ENCODE data around the gene CDH4. TPM values are rescaled to one million over a fixed set of nuclear protein-coding genes. Genes with fewer than 3 reads are reported as not detected.

The CDH4 gene
- total and polyA plus RNA-seq, 9 of the 15 experiments (the other 6 are each of a cell fraction or from before 2014, with no cell fraction given) = 0.04 TPM; not detected in 8

DNA sequence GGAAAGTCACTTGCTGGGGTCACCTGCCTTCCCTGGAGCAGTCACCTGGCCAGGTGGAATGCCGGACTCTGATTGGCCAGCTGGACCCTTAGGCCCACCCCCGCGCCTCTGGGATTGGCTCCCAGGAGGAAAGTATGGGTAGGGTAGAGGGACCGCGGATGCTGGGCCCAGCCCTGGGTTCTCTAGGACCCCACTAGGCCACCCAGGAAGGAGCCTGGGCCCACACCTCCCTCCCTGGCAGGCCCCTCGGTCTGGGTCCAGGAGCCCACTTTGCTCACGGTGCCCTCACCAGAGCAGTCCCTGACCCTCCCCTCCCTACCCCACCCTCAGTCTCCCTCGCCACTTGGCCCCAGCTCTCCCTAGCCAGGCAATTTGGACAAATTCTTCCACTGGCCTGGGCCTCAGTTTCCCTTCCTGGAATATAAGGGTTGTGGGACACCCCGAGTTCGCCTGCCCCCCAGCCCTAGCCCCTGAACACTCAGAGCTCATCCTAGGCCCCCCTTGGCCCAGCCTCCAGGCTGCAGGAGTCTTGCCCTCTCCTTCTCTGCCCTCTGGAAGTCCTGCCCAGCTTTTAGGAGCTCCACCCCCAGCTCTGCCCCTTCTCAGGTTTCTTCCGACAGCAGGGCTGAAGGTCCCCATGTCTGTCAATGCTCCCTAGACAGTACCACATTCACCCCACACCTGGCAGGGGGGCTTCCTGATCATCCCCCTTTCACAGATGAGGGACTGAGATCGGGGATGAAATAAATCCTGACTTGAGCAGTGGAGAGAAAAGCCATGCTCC lies 514.0 kb downstream of the CDH4 start:
- ChIA-PET CTCF (ENCODE audit: low intra/inter-chr PET ratio) (no interaction called here), POLR2A (no interaction called here)
- Histone ChIP-seq H3K9me1 (ENCODE audit: control insufficient read depth, insufficient read depth, low read length) (no peaks in the 10 kb centered on the region), H3K4me3 (no peak overlapping the region), H3K4me2 (ENCODE audit: insufficient read depth, low read length) (no peak overlapping the region), H3K9me3 (replicated peaks; ENCODE audit: control insufficient read depth, insufficient read depth, low read depth, low read length) (no peaks in the 10 kb centered on the region), H2AFZ (ENCODE audit: low read depth, low read length) (no peak overlapping the region), H3K79me2 (ENCODE audit: control insufficient read depth, insufficient read depth, low read length) (no peaks in the 10 kb centered on the region), H3K9ac (ENCODE audit: insufficient read depth in 1 of 2, low read depth in 2 of 2, low read length in 2 of 2) (no peak overlapping the region), H4K20me1 (replicated peaks; ENCODE audit: control insufficient read depth, insufficient read depth, low read length) (peaks cover 5% of the 10 kb centered on the region), H3K36me3 (ENCODE audit: control insufficient read depth, insufficient read depth, low read length) (no peaks in the 10 kb centered on the region), H3K4me1 (replicated peaks in 1 of 2; ENCODE audit: control insufficient read depth in 2 of 2, insufficient read depth in 2 of 2, low read length in 2 of 2) (no peaks in the 10 kb centered on the region), H3K27me3 (ENCODE audit: control insufficient read depth in 2 of 2, insufficient read depth in 2 of 2, low read length in 2 of 2) (peaks cover 21 to 65% of the 10 kb centered on the region in 2 experiments), H3K27ac (ENCODE audit: extremely low read depth, low read depth, low read length) (no peak overlapping the region)
- BruUV-seq (replicated peaks) = no TSS peak
- peak; percentile 76 for ATAC-seq
- 1% methylated on average over 12 of the region's 12 CpGs for WGBS (ENCODE audit: insufficient coverage, low coverage, missing lambda C conversion rate)
- TF ChIP-seq FOS (IDR thresholded peaks at IDR 0.05; ENCODE audit: extremely low read depth, insufficient read length) (peak; percentile 46), SP2 (IDR thresholded peaks at IDR 0.05; ENCODE audit: extremely low read depth, low read depth, low read length, poor library complexity, severe bottlenecking) (peak; percentile 37), C11orf30 (IDR thresholded peaks at IDR 0.05; ENCODE audit: low read depth) (no peak), RBM25 (IDR thresholded peaks at IDR 0.05; ENCODE audit: low read depth, low read length, severe bottlenecking) (peak; percentile 49), NFYB (IDR thresholded peaks at IDR 0.05; ENCODE audit: extremely low read depth, insufficient read length) (peak; percentile 58), RNF2 (IDR thresholded peaks at IDR 0.05) (no peak)
- no peak for FAIRE-seq
- peak in 3 of 4 experiments; percentile 77 to 79 (median 78) for DNase-seq (ENCODE audit: extremely low read depth in 1 of 4, low spot score in 3 of 4)
- intact Hi-C loops (cut with micrococcal nuclease) (no loop called here), in situ Hi-C loops (cut with MboI) (no loop called here)
